K562 (cell line): ENCODE results near the gene KIF6. TPM values are rescaled to one million over a fixed set of nuclear protein-coding genes. Genes with fewer than 3 reads are reported as not detected.

Experiments
- ARID1B ChIP-seq: fragments of 450-650 bp; IDR thresholded peaks from 2 replicates; pipeline ENCODE4 v1.6.1; 2016; ENCODE audit warnings: antibody characterized with exemption, mild to moderate bottlenecking, inconsistent platforms
- BRCA1 ChIP-seq, 2 experiments: fragments of 450-650 bp in 1 of 2; sonication (generic) in 1 of 2; formaldehyde crosslinking in 1 of 2; IDR thresholded peaks; 2 replicates each; pipeline versions ENCODE4 v1.5.0 to v1.6.1; 2017 to 2020; ENCODE audit warnings: mild to moderate bottlenecking in 1 of 2, missing genetic modification reagents in 1 of 2
- CREM ChIP-seq: IDR thresholded peaks from 2 replicates; pipeline ENCODE4 v1.6.1; 2014; ENCODE audit warnings: antibody characterized with exemption, low read depth
- CUX1 ChIP-seq: fragments of 200-800 bp; sonication (Bioruptor generic); IDR thresholded peaks from 2 replicates; pipeline ENCODE4 v1.6.1; 2016; ENCODE audit warnings: missing genetic modification characterization, missing compliant biosample characterization
- DPF2 ChIP-seq: fragments of 450-650 bp; IDR thresholded peaks from 2 replicates; pipeline ENCODE4 v1.6.1; 2016
- ELF4 ChIP-seq: fragments of 450-650 bp; formaldehyde crosslinking; IDR thresholded peaks from 2 replicates; pipeline ENCODE4 v1.4.0; 2022; ENCODE audit warnings: missing genetic modification characterization
- FOXP4 ChIP-seq: sonication (generic); formaldehyde crosslinking; IDR thresholded peaks from 2 replicates; pipeline ENCODE4 v1.8.0; 2022; ENCODE audit warnings: mild to moderate bottlenecking, missing genetic modification reagents, borderline replicate concordance
- IRF1 ChIP-seq: sonication (generic); formaldehyde crosslinking; IDR thresholded peaks from 2 replicates; pipeline ENCODE4 v1.8.0; 2022; ENCODE audit warnings: missing genetic modification reagents, mild to moderate bottlenecking, borderline replicate concordance
- MAZ ChIP-seq, 2 experiments: fragments of 450-650 bp in 1 of 2; sonication (generic) in 1 of 2; formaldehyde crosslinking; IDR thresholded peaks in 1 of 2; conservative IDR thresholded peaks in 1 of 2; 2 replicates each; pipeline versions ENCODE4 v1.4.0 to v1.5.0; 2020; ENCODE audit warnings: mild to moderate bottlenecking in 1 of 2, missing genetic modification reagents in 1 of 2
- RFX5 ChIP-seq: IDR thresholded peaks from 2 replicates; pipeline ENCODE4 v1.6.1; 2011; ENCODE audit warnings: low read depth, mild to moderate bottlenecking, improper control_type of control experiment, low read length
- ZNF121 ChIP-seq: sonication (generic); formaldehyde crosslinking; conservative IDR thresholded peaks from 2 replicates; pipeline ENCODE4 v1.8.0; 2022; ENCODE audit warnings: missing genetic modification reagents
- ZNF274 ChIP-seq: IDR thresholded peaks from 2 replicates; pipeline ENCODE4 v1.6.1; 2011; ENCODE audit warnings: low read depth, mild to moderate bottlenecking, low read length, moderate library complexity, borderline replicate concordance
- polyA plus RNA-seq, 8 experiments: library from polyadenylated mRNA; depleted of rRNA in 4 of 8; stranded (reverse) in 5 of 8; unstranded in 3 of 8; fragments of >200 nt; fragmentation: Nextera tagmentation in 2 of 8; fragmentation: Illumina TruSeq in 1 of 8; extraction: Ambion mirVana in 2 of 8; extraction: Trizol in 1 of 8; gene quantifications; 2 replicates each; pipeline versions ENCODE4 v1.2.1 to v1.2.3, GENCODE V29; 2011 to 2014; ENCODE audit warnings: inconsistent platforms in 1 of 8, missing spikeins in 1 of 8
- total RNA-seq, 7 experiments: library from RNA; depleted of rRNA in 6 of 7; stranded (reverse); fragments of >200 nt in 6 of 7; fragmentation: Illumina TruSeq in 2 of 7; extraction: Trizol in 2 of 7; gene quantifications; 2 replicates each; pipeline versions ENCODE4 v1.2.1 to v1.2.3, GENCODE V29; 2011 to 2021; ENCODE audit warnings: low replicate concordance in 1 of 7
- TF ChIP-seq, protein P1 (sequence below): fragments of 450-650 bp; IDR thresholded peaks from 2 replicates; pipeline ENCODE4 v1.6.1; 2016
- TF ChIP-seq, protein P2 (sequence below), 2 experiments: IDR thresholded peaks; 2 replicates each; pipeline ENCODE4 v1.6.1; 2011; ENCODE audit warnings: borderline replicate concordance in 1 of 2, control low read depth in 1 of 2, low read depth in 1 of 2, low read length in 1 of 2, mild to moderate bottlenecking in 1 of 2, mixed read lengths in 1 of 2, moderate library complexity in 1 of 2; ENCODE audit not compliant: insufficient read depth in 1 of 2, insufficient read length in 1 of 2, poor library complexity in 1 of 2, severe bottlenecking in 1 of 2; ENCODE audit errors: extremely low read depth in 1 of 2

The KIF6 gene
- total and polyA plus RNA-seq, 9 of the 15 experiments (the other 6 are each of a cell fraction or from before 2014, with no cell fraction given): not detected

GRCh38 chr6:39361657-39362486 is 363.3 kb downstream of the KIF6 start (continued):
- TF ChIP-seq CREM: peak; percentile 21; the same call in 1 of the 2 replicates
- TF ChIP-seq, protein P1, sequence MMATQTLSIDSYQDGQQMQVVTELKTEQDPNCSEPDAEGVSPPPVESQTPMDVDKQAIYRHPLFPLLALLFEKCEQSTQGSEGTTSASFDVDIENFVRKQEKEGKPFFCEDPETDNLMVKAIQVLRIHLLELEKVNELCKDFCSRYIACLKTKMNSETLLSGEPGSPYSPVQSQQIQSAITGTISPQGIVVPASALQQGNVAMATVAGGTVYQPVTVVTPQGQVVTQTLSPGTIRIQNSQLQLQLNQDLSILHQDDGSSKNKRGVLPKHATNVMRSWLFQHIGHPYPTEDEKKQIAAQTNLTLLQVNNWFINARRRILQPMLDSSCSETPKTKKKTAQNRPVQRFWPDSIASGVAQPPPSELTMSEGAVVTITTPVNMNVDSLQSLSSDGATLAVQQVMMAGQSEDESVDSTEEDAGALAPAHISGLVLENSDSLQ: no peak
- TF ChIP-seq ZNF121: no peak
- TF ChIP-seq FOXP4: no peak
- TF ChIP-seq ZNF274: no peak
- no peak for TF ChIP-seq IRF1
- TF ChIP-seq MAZ (CRISPR knock-in tag; conservative IDR thresholded peaks at IDR 0.05 in 1 of 2, IDR thresholded peaks at IDR 0.05 in 1 of 2): no peak
- TF ChIP-seq BRCA1 (IDR thresholded peaks at IDR 0.05): no peak
- no peak for TF ChIP-seq BRCA1 (CRISPR knock-in tag; IDR thresholded peaks at IDR 0.05)
- no peak for TF ChIP-seq DPF2
- no peak for TF ChIP-seq CUX1
- no peak for TF ChIP-seq ELF4
- no peak for TF ChIP-seq RFX5
- TF ChIP-seq ARID1B: no peak
- TF ChIP-seq, protein P2, sequence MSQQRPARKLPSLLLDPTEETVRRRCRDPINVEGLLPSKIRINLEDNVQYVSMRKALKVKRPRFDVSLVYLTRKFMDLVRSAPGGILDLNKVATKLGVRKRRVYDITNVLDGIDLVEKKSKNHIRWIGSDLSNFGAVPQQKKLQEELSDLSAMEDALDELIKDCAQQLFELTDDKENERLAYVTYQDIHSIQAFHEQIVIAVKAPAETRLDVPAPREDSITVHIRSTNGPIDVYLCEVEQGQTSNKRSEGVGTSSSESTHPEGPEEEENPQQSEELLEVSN (IDR thresholded peaks at IDR 0.05; ENCODE audit: borderline replicate concordance in 1 of 2, extremely low read depth in 1 of 2, insufficient read depth in 1 of 2, insufficient read length in 1 of 2, low read depth in 1 of 2, low read length in 1 of 2, poor library complexity in 1 of 2, severe bottlenecking in 1 of 2): peak in 1 of 2 experiments; percentile 32
